ENCODE data around the gene KMT2C.
"Not testable (repeated sequence)": the region's sequence is repeated elsewhere in the genome, so short reads cannot be mapped to it uniquely, and the experiment has no call there.

The KMT2C gene

DNA sequence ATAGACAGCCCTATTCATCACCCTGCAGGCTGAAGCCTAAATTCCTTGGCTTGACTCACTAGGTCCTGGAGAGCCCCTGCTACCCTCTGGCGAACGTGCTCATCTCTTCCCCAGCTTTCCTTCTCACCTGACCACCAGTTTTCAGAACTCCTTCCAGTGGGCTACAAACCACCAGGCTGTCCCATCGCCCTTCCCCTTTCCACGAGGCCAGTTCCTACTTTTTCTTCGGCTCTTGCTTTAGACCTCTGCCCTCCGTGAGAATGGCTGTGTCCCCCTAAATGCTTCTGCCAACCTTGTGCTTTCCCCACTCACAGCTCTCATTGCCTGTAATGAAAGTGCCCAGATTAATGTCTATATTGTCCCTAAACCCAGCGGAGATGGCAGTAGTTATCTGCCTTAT, 5.4 kb upstream of the KMT2C start:
- H3K4me2 ChIP-seq (ENCODE audit: low read depth, low read length); H3K79me2 ChIP-seq (ENCODE audit: low read length); H3K36me3 ChIP-seq (replicated peaks; ENCODE audit: insufficient read depth, low read length); DNase-seq; H2AFZ ChIP-seq (ENCODE audit: low read length); H3K9me2 ChIP-seq (replicated peaks; ENCODE audit: insufficient read depth, low read length); H3K4me1 ChIP-seq (ENCODE audit: low read length); H3K9ac ChIP-seq (ENCODE audit: low read length); H3K27me3 ChIP-seq (replicated peaks; ENCODE audit: insufficient read depth, low read length); H3F3A ChIP-seq (ENCODE audit: insufficient read depth, low read length); H3K4me3 ChIP-seq (ENCODE audit: low read length); H4K20me1 ChIP-seq (ENCODE audit: insufficient read depth, low read length); H3K27ac ChIP-seq (ENCODE audit: low read length); H3K9me3 ChIP-seq (replicated peaks; ENCODE audit: insufficient read depth, low read length): not testable (repeated sequence)

DNA sequence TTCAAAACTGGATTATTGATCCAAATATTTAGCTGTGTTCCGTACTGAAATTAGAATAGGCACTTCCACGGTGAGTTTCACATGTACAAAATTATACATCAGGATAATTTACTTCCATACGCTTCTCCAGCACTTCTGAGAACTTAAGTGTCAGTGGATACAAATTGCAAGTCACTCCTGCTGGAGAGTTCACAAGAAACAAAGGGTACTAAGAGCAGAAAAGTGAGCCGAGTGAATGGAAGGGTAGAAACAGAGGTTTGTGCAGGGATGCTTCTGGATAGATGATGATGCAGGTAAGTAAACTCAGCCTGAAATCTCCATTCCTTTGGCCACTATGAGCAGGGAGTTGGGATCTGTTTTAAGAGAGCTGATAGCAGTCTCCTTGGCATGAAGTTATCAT, 2.2 kb upstream of the KMT2C start:
- not testable (repeated sequence) for H2AFZ ChIP-seq (ENCODE audit: low read length); H3K9me3 ChIP-seq (replicated peaks; ENCODE audit: insufficient read depth, low read length); H3K27me3 ChIP-seq (replicated peaks; ENCODE audit: insufficient read depth, low read length); H3K36me3 ChIP-seq (replicated peaks; ENCODE audit: insufficient read depth, low read length); DNase-seq; H3K9me2 ChIP-seq (replicated peaks; ENCODE audit: insufficient read depth, low read length); H3K4me1 ChIP-seq (ENCODE audit: low read length); H3K27ac ChIP-seq (ENCODE audit: low read length); H4K20me1 ChIP-seq (ENCODE audit: insufficient read depth, low read length); H3K4me2 ChIP-seq (ENCODE audit: low read depth, low read length); H3K9ac ChIP-seq (ENCODE audit: low read length); H3K4me3 ChIP-seq (ENCODE audit: low read length)
- H3K79me2 ChIP-seq (ENCODE audit: low read length), result peaks cover 25% of the 10 kb centered on the region
- H3F3A ChIP-seq (ENCODE audit: insufficient read depth, low read length), result peaks cover 22% of the 10 kb centered on the region

DNA sequence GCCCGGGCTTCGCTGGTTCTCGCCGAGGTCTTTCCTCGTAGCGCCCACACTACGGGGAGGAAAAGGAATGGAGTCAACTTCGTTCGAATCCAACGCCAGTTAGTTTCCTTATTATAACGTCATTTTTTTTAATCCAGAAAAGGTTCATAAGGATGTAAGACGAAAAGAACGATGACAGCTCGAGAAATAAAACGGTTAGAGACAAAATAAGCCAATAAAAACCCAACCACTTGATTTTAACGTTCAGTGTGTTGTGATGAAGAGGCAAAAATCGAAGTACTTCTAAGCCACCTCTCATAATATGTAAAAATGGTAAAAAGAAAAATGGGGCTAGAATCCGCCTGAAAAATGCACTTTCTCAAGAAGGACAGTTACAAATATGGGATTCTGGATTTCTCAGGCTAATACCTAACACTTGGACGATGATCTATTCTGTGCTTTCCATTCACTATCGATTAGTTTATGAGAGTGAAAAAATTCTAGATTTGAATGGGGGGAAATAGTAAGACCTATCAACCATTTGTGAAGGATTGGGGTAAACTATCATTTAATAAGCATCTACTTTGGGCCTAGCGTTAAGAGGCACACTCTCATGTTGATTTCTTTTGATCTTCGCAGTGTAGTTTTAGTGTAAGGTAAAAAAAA, 1.2 kb upstream of the KMT2C start:
- not testable (repeated sequence) for H4K20me1 ChIP-seq (ENCODE audit: insufficient read depth, low read length); H3K9me3 ChIP-seq (replicated peaks; ENCODE audit: insufficient read depth, low read length); H3K4me1 ChIP-seq (ENCODE audit: low read length); H3K36me3 ChIP-seq (replicated peaks; ENCODE audit: insufficient read depth, low read length); DNase-seq; H3K9me2 ChIP-seq (replicated peaks; ENCODE audit: insufficient read depth, low read length); H3K27me3 ChIP-seq (replicated peaks; ENCODE audit: insufficient read depth, low read length)
- peak overlapping the region; percentile 63 for H3K4me3 ChIP-seq (ENCODE audit: low read length)
- H3F3A ChIP-seq (ENCODE audit: insufficient read depth, low read length), result peaks cover 24% of the 10 kb centered on the region
- H3K9ac ChIP-seq (ENCODE audit: low read length), result peak overlapping the region; percentile 48; the same call in 1 of the 2 replicates
- H3K4me2 ChIP-seq (ENCODE audit: low read depth, low read length), result peak overlapping the region; percentile 89
- H2AFZ ChIP-seq (ENCODE audit: low read length), result peak overlapping the region; percentile 59
- peaks cover 35% of the 10 kb centered on the region for H3K79me2 ChIP-seq (ENCODE audit: low read length)
- H3K27ac ChIP-seq (ENCODE audit: low read length), result peak overlapping the region; percentile 47; the same call in 1 of the 2 replicates

DNA sequence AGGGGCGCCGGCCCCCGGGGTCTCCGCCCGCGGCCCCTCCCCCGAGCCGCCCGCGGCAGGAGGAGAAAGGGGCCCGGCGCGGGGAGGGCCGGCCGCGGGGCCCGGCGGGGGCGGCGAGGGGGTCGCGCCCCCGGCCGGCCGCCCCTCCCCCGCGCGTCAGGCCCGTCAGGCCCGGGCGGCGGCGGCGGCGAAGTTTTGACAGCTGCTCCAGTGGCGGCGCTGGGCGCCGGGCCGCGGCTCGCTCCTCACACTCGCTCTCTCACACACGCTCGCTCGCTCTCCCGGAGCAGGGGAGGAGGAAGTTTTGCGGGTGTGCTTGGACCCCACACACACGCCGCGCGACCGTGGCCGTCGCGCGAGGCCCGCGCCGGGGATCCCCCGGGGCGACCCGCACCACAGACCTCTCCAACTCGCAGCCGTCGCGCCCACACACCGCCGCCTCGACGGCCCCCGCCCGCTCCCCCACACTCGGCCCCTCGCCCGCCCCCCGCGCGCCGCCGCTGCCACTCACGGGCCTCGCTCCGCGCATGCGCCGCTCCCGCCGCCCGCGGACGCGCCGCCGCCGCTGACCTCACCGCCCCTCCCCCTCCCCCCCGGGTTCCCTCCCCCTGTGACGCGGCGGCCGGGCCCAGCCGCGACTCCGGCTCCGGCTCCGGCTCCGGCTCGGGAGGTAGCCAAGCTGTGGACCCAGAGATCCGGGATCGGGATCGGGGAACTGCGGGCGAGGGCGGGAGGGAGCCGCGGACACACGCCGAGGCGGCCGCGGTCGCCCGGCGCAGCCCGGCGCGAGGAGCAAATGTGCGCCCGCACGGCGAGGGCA, 518 bp upstream of the KMT2C start:
- Histone ChIP-seq H3K4me3 (ENCODE audit: low read length) (peak overlapping the region; percentile 67), H4K20me1 (ENCODE audit: insufficient read depth, low read length) (peaks cover 8% of the 10 kb centered on the region; the same call in 1 of the 2 replicates), H3K9ac (ENCODE audit: low read length) (peak overlapping the region; percentile 90), H3F3A (ENCODE audit: insufficient read depth, low read length) (peaks cover 24% of the 10 kb centered on the region), H3K9me2 (replicated peaks; ENCODE audit: insufficient read depth, low read length) (no peaks in the 10 kb centered on the region), H3K9me3 (replicated peaks; ENCODE audit: insufficient read depth, low read length) (no peaks in the 10 kb centered on the region), H2AFZ (ENCODE audit: low read length) (peak overlapping the region; percentile 59), H3K79me2 (ENCODE audit: low read length) (peaks cover 42% of the 10 kb centered on the region), H3K36me3 (replicated peaks; ENCODE audit: insufficient read depth, low read length) (no peaks in the 10 kb centered on the region), H3K27ac (ENCODE audit: low read length) (peak overlapping the region; percentile 91; the same call in 1 of the 2 replicates), H3K27me3 (replicated peaks; ENCODE audit: insufficient read depth, low read length) (no peaks in the 10 kb centered on the region), H3K4me2 (ENCODE audit: low read depth, low read length) (peak overlapping the region; percentile 89; the same call in 1 of the 2 replicates), H3K4me1 (ENCODE audit: low read length) (peaks cover 16% of the 10 kb centered on the region)
- peak; percentile 97 for DNase-seq
- TF ChIP-seq, protein P1, sequence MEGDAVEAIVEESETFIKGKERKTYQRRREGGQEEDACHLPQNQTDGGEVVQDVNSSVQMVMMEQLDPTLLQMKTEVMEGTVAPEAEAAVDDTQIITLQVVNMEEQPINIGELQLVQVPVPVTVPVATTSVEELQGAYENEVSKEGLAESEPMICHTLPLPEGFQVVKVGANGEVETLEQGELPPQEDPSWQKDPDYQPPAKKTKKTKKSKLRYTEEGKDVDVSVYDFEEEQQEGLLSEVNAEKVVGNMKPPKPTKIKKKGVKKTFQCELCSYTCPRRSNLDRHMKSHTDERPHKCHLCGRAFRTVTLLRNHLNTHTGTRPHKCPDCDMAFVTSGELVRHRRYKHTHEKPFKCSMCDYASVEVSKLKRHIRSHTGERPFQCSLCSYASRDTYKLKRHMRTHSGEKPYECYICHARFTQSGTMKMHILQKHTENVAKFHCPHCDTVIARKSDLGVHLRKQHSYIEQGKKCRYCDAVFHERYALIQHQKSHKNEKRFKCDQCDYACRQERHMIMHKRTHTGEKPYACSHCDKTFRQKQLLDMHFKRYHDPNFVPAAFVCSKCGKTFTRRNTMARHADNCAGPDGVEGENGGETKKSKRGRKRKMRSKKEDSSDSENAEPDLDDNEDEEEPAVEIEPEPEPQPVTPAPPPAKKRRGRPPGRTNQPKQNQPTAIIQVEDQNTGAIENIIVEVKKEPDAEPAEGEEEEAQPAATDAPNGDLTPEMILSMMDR (IDR thresholded peaks at IDR 0.05; ENCODE audit: low read length), result no peak
- TF ChIP-seq EZH2 (optimal IDR thresholded peaks at IDR 0.05; ENCODE audit: low read depth, low read length), result no peak
- TF ChIP-seq EZH2phosphoT487 (IDR thresholded peaks at IDR 0.05; ENCODE audit: low read length), result no peak

DNA sequence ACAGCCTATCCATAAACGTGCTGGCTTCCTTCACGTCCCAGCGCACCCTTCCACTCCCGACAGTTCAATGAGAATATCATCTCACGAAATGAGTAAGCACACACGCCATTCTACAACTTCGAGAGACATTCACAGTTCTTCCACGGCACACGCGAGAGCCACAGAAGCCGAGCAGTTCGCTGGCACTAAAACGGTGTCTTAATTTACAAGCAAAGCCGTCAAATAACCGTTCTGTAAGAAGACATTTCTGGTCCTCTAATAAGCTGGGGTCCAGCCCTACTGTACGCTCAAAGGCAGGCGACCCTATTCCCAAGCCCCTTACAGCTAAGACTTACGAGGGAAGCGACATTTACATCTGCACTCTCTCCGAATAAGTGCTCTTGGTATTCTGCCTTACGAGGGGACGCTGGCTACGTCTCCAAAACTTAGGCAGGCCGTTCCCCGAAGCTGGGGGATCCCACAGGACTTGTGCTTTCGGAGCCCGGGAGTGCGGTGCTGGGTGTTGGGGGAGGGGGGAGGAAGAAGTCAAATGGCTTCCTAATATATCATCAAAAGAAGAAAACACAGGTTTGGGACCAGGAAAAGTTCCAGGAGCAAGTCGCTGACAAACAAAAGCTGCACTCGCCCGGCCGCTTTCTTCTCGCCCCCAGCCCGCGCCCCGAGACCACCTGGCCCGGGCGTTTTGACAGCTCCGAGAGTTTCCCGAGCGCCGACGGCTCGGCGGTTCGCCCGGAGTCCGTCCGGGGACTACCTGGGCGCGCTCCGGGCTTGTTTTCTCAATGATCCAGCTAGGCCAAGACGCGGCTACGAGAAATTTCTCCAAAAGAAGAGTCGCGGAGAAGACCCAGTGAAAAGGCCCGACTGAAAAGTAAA, 1.1 kb downstream of the KMT2C start:
- H3K4me2 ChIP-seq (ENCODE audit: low read depth, low read length), result peak overlapping the region; percentile 81; the same call in 1 of the 2 replicates
- peak overlapping the region; percentile 73 for H3K9ac ChIP-seq (ENCODE audit: low read length)
- H3K9me3 ChIP-seq (replicated peaks; ENCODE audit: insufficient read depth, low read length); H2AFZ ChIP-seq (ENCODE audit: low read length); H3K36me3 ChIP-seq (replicated peaks; ENCODE audit: insufficient read depth, low read length); H3K27me3 ChIP-seq (replicated peaks; ENCODE audit: insufficient read depth, low read length); H3K9me2 ChIP-seq (replicated peaks; ENCODE audit: insufficient read depth, low read length): not testable (repeated sequence)
- peak overlapping the region; percentile 48; the same call in 1 of the 2 replicates for H3K27ac ChIP-seq (ENCODE audit: low read length)
- peak; percentile 44 for DNase-seq
- H4K20me1 ChIP-seq (ENCODE audit: insufficient read depth, low read length), result peaks cover 14% of the 10 kb centered on the region
- peaks cover 24% of the 10 kb centered on the region for H3F3A ChIP-seq (ENCODE audit: insufficient read depth, low read length)
- peak overlapping the region; percentile 70 for H3K4me3 ChIP-seq (ENCODE audit: low read length)
- H3K4me1 ChIP-seq (ENCODE audit: low read length), result peaks cover 16% of the 10 kb centered on the region
- H3K79me2 ChIP-seq (ENCODE audit: low read length), result peaks cover 58% of the 10 kb centered on the region
